GM21737 (cell line): ENCODE results near the gene SCYGR8.

Experiments used
- ATAC-seq: cut with Tn5 transposase; IDR thresholded peaks from one replicate; pipeline ENCODE4 v1.9.1; 2021; ENCODE audit warnings: mild to moderate bottlenecking, moderate library complexity; ENCODE audit not compliant: unreplicated experiment

The SCYGR8 gene

GRCh38 chr2:227759411-227760118, 13.9 kb downstream of the SCYGR8 start:
- ATAC-seq = no peak

GRCh38 chr2:227761740-227762476, 16.2 kb downstream of the SCYGR8 start:
- no peak for ATAC-seq

GRCh38 chr2:227765788-227766372, 20.2 kb downstream of the SCYGR8 start:
- ATAC-seq = no peak

- peak; percentile 96 for ATAC-seq
These were observed 20.7 kb downstream of the SCYGR8 start for GRCh38 chr2:227766373-227766883.

GRCh38 chr2:227767830-227768229, 22.1 kb downstream of the SCYGR8 start:
- ATAC-seq = no peak

- no peak for ATAC-seq
These were observed 26.5 kb downstream of the SCYGR8 start for GRCh38 chr2:227772197-227772661.

GRCh38 chr2:227772932-227773331, 27.2 kb downstream of the SCYGR8 start:
- no peak for ATAC-seq

- no peak for ATAC-seq
These were observed 28.4 kb downstream of the SCYGR8 start for GRCh38 chr2:227774011-227774624.

GRCh38 chr2:227774895-227775842, 29.5 kb downstream of the SCYGR8 start:
- ATAC-seq = no peak

GRCh38 chr2:227780981-227781615, 35.4 kb downstream of the SCYGR8 start:
- no peak for ATAC-seq

- no peak for ATAC-seq
These were observed 36.1 kb downstream of the SCYGR8 start for GRCh38 chr2:227781841-227782240.

GRCh38 chr2:227782804-227783203, 37.1 kb downstream of the SCYGR8 start:
- ATAC-seq = peak; percentile 1

- ATAC-seq = peak; percentile 97
These were observed 37.9 kb downstream of the SCYGR8 start for GRCh38 chr2:227783404-227784138.

- ATAC-seq = no peak
These were observed 39.6 kb downstream of the SCYGR8 start for GRCh38 chr2:227785293-227785692.

GRCh38 chr2:227788561-227789018, 42.9 kb downstream of the SCYGR8 start:
- ATAC-seq = no peak

GRCh38 chr2:227789803-227790202, 44.1 kb downstream of the SCYGR8 start:
- no peak for ATAC-seq

GRCh38 chr2:227793148-227793712, 47.5 kb downstream of the SCYGR8 start:
- ATAC-seq = no peak
